ENCODE measurements around the gene KCNMB1.

GRCh38 chr5:170345971-170346370, 43.2 kb downstream of the KCNMB1 start:
- no peak for TF ChIP-seq FOXM1 (IDR thresholded peaks at IDR 0.05; ENCODE audit: low read depth, low read length)
- TF ChIP-seq HCFC1 (IDR thresholded peaks at IDR 0.05; ENCODE audit: low read length): no peak
- TF ChIP-seq MYC (IDR thresholded peaks at IDR 0.05; ENCODE audit: insufficient read depth, insufficient read length, insufficient replicate concordance, low read length, severe bottlenecking): no peak
- TF ChIP-seq GABPA (IDR thresholded peaks at IDR 0.05; ENCODE audit: low read depth): no peak
- no peak for TF ChIP-seq ZBTB4 (CRISPR knock-in tag; IDR thresholded peaks at IDR 0.05)
- no peak for TF ChIP-seq EP300 (IDR thresholded peaks at IDR 0.05; ENCODE audit: borderline replicate concordance in 1 of 2, control insufficient read depth in 1 of 2, low read depth in 2 of 2, low read length in 2 of 2)
- no peak for TF ChIP-seq NFIC (IDR thresholded peaks at IDR 0.05; ENCODE audit: low read depth, low read length)
